Cardiac septum (tissue), 1 donor: ENCODE data around the gene METTL24. TPM values are rescaled to one million over a fixed set of nuclear protein-coding genes. Genes with fewer than 3 reads are reported as not detected.

Source experiments
- DNase-seq: peaks from one replicate; pipeline ENCODE4 v3.0.0-alpha.2; 2020; ENCODE audit warnings: low spot score
- intact Hi-C: fragments of 100-400 bp; cut with DNase I; formaldehyde crosslinking; loops from one replicate; pipeline ENCODE4 v1.14.0; 2022
- total RNA-seq: library from RNA; stranded (reverse); fragmentation: NEBNext Ultra II Directional; extraction: Animal tissue kit (Norgen Biotek cat#: 25700); gene quantifications from one replicate; pipeline ENCODE4 v1.2.1, GENCODE V29; 2021
- donor health status: DM: no; HTN: no; CAD: no.

METTL24 gene
- total RNA-seq, 1 donor from 2014 or later, result 2.0 TPM

GRCh38 chr6:110226261-110226660 lies 131.9 kb downstream of the METTL24 start:
- DNase-seq, result no peak
- intact Hi-C loops, result no loop called here

DNA sequence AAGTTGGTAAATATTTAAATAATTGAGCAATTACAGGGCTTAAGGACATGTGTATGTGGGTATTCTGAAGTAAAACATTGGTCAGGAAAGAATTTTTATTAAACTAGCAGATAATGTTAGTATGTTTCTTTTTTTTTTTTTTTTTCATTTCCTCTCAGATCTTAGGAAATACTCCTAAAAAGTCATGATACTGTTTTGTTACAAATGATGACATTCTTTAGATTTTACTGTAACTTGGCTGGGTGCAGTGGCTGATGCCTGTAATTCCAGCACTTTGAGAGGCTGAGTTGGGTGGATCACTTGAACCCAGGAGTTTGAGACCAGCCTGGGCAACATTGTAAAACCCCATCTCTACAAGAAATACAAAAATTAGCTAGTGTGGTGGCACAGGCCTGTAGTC lies 136.4 kb downstream of the METTL24 start:
- DNase-seq, result no peak
- intact Hi-C loops, result no loop called here

DNA sequence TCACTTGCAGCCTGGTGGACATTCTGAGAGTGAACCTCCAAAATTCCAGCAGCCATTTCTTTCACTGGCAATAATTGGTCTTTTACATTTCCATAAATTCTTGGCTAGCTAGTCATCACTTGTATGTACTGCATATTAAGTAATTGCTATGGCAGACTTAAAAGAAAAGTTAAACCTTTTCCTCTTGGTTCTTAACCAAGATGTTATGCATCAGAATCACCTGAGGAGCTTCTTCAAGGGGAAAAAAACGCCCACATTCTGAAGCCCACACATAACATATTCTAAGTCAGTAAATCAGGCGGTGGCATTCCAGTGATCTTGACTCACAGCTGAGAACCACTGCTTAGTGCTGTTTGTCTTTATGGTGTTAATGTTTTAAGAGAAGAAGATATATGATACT lies 140.9 kb downstream of the METTL24 start:
- intact Hi-C loops, result no loop called here
- no peak for DNase-seq

GRCh38 chr6:110216140-110216539 lies 142.0 kb downstream of the METTL24 start:
- DNase-seq, result no peak
- intact Hi-C loops, result no loop called here

DNA sequence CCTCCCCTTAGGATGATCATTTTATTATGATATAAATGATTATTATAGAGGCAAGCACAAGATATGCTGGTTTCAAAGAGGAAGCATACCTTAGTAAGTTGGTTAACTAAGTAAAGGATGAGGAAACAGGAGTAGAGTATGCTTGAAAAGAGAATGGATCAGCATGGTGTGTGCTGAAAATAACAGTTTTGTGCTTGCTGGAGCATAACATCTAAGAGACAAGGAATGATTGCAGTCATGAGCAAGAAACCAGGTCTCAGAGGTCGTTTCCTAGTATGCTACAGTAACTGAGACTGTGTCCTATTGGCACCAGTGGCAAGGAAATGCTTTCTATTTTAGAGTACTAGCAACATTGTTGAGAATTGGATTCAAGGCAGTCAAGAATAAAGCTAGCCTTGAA lies 143.8 kb downstream of the METTL24 start:
- intact Hi-C loops, result no loop called here

DNA sequence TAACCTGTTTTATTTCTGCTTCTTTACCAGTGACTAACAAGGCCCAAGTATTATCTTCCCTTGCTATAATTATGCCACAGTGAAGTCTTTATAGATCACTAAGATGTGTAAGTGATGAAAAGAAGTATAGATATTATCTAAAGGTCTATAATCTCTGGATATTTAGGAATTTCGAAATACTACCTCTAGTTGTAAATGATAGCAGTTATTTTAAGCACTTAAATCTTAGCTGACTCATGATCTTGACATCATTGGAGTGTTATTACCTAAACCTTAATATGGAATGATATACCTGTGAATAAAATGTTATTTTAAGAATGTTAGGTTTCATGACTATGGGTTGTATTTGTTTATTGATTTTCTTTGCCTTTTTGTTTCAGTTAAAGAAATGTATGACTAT lies 146.4 kb downstream of the METTL24 start:
- intact Hi-C loops, result no loop called here
- no peak for DNase-seq

More for the DNA sequence above, 143.8 kb downstream of the METTL24 start:
- DNase-seq, result no peak

DNA sequence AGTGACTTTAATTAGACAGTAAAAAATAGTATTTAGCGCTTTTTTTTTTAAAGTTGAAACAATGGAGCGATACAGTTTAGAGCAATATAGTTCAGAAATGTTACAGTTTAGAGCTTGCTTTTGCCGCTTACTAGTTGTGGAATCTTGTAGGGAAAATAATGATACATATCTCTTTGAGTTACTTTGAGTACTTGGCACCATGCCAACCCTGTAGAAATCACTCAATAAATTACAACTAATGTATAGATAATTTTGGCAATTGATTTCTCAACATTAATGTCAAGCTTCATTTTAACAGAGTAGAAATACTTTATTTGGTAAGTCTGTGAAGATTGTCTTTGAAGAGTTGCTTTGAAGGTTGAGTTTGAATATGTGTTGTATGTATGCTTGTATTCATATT lies 150.5 kb downstream of the METTL24 start:
- intact Hi-C loops, result no loop called here

DNA sequence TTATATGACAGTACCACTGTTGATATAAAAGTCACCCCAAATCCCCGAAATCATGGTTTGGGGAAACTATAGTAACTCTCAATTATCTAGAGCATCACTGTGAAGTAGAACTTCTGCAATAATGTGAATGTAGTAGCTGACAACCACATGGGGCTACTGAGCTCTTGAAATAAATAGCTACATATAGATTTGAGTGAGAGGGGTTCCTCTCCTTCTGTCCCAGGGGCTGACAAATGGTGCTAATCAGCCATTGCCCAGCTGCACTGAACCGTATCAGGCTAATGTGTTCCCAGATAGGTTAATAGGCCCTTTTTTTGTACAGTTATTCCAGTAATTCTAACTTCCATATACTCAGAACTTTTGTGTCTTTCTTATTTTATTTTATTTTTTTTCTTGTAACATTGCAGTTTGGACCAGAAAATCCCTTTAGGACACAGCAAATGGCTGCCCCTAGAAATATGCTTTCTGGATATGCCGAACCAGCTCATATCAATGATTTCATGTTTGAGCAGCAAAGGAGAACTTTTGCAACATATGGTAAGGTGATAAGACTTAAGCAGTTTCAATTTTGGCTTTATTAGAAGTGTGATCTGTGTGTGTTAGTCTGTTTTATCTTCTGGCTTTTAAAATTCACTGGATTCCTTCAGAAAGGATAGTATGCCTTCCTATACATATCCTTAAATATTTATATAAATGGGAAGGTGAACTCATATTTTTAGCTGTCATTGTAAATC lies 156.8 kb downstream of the METTL24 start:
- intact Hi-C loops, result no loop called here
- no peak for DNase-seq

More for the DNA sequence above, 150.5 kb downstream of the METTL24 start:
- DNase-seq, result no peak

- no peak for DNase-seq
- intact Hi-C loops, result no loop called here
Measured at GRCh38 chr6:110198561-110198960, 159.6 kb downstream of the METTL24 start.

DNA sequence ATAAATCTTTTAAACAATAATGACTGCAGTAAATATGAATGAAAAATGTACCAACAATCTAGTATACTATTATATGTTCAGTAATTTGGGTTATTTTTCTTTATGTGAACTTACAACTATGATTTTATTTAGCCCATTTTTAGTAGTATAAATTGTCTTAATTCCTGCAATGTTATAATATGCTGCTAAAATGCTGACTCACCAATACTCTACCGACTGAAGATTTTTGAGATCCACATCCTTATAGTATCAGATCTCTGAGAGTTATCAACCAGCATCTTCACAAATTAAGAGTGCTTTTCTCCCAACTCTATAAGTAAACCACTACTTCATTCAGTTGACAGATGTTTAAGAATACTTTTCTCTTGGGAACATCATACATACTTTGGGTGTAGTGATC lies 161.3 kb downstream of the METTL24 start:
- intact Hi-C loops, result no loop called here
- no peak for DNase-seq

DNA sequence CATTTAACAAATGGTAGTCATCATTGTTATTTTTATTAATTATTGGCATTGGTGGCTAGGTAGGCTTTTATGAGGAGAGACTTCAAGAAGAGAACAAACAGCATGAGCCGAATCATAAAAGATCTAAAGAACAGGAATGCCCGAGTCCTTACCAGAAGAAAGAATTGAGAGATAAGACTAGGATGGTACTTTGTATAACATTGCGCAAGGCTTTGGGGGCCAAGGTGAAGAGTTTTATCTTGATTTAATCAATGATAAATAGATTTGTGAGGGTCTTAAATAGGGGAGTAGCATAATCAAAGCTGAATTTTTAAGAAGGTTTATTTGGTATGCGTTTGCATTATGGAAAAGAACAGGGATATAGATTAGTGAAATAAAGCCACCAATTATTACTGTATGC lies 162.5 kb downstream of the METTL24 start:
- intact Hi-C loops, result no loop called here
- DNase-seq, result no peak

Other genes starting within 250 kb of the METTL24 start
- 0.78 TPM for gene WASF1, start 178.7 kb downstream of the METTL24 start, total RNA-seq
- gene CDC40, start 177.9 kb downstream of the METTL24 start, total RNA-seq, result 11.7 TPM
- gene DDO, start 57.2 kb upstream of the METTL24 start, total RNA-seq, result 16.2 TPM
- not detected for gene SLC22A16, start 118.3 kb upstream of the METTL24 start, total RNA-seq